Subcutaneous abdominal adipose tissue (tissue), 5 donors: Measurements from ENCODE around the gene DEPDC1B.
"Not testable (repeated sequence)": the region's sequence is repeated elsewhere in the genome, so short reads cannot be mapped to it uniquely, and the experiment has no call there.

ENCODE experiments used
- H3K27ac ChIP-seq: one replicate; pipeline ENCODE4 v1.7.0; 2013; ENCODE audit warnings: low read depth, mild to moderate bottlenecking, inconsistent platforms, low read length, moderate library complexity
- H3K27me3 ChIP-seq, 5 donors: one replicate each; pipeline ENCODE4 v1.7.0; 2013; ENCODE audit warnings: low read length in 5 of 5, inconsistent platforms in 1 of 5; ENCODE audit not compliant: control insufficient read depth in 5 of 5, insufficient read depth in 4 of 5
- H3K36me3 ChIP-seq, 5 donors: one replicate each; pipeline ENCODE4 v1.7.0; 2013; ENCODE audit warnings: low read length in 5 of 5; ENCODE audit not compliant: control insufficient read depth in 5 of 5, insufficient read depth in 5 of 5
- H3K4me1 ChIP-seq, 5 donors: one replicate each; pipeline ENCODE4 v1.7.0; 2013; ENCODE audit warnings: low read length in 5 of 5, mild to moderate bottlenecking in 3 of 5, moderate library complexity in 1 of 5; ENCODE audit not compliant: control insufficient read depth in 5 of 5, insufficient read depth in 5 of 5
- H3K4me3 ChIP-seq, 5 donors: one replicate each; pipeline ENCODE4 v1.7.0; 2013; ENCODE audit warnings: low read length in 5 of 5, low read depth in 1 of 5
- H3K9ac ChIP-seq, 5 donors: one replicate each; pipeline ENCODE4 v1.7.0; 2013; ENCODE audit warnings: low read length in 5 of 5, mild to moderate bottlenecking in 4 of 5, moderate library complexity in 3 of 5
- H3K9me3 ChIP-seq, 5 donors: one replicate each; pipeline ENCODE4 v1.7.0; 2013; ENCODE audit warnings: low read length in 5 of 5; ENCODE audit not compliant: control insufficient read depth in 5 of 5
- donor health status: healthy.
- donor health status: healthy.
- donor health status: healthy.
- donor health status: healthy.
- donor health status: healthy.

DEPDC1B gene

GRCh38 chr5:60630179-60630578 is 69.8 kb downstream of the DEPDC1B start:
- Histone ChIP-seq H3K9me3 (no peaks in the 10 kb centered on the region), H3K36me3 (no peaks in the 10 kb centered on the region)

GRCh38 chr5:60624875-60625274 is 75.1 kb downstream of the DEPDC1B start:
- not testable (repeated sequence) for H3K9ac ChIP-seq, H3K36me3 ChIP-seq, H3K27ac ChIP-seq, H3K9me3 ChIP-seq, H3K27me3 ChIP-seq, H3K4me1 ChIP-seq, H3K4me3 ChIP-seq

More at GRCh38 chr5:60630179-60630578, 69.8 kb downstream of the DEPDC1B start:
- Histone ChIP-seq H3K4me3 (no peak overlapping the region), H3K9ac (no peak overlapping the region), H3K27me3 (no peaks in the 10 kb centered on the region), H3K4me1 (no peaks in the 10 kb centered on the region), H3K27ac (no peak overlapping the region)

GRCh38 chr5:60620752-60621151 is 79.2 kb downstream of the DEPDC1B start:
- H3K27ac ChIP-seq, H3K27me3 ChIP-seq, H3K36me3 ChIP-seq, H3K9ac ChIP-seq, H3K4me3 ChIP-seq, H3K4me1 ChIP-seq, H3K9me3 ChIP-seq: not testable (repeated sequence)

- no peak overlapping the region for H3K9ac ChIP-seq
- no peak overlapping the region for H3K27ac ChIP-seq
- no peaks in the 10 kb centered on the region for H3K27me3 ChIP-seq
- H3K9me3 ChIP-seq = peaks cover 0 to 4% (median 0%) of the 10 kb centered on the region in 5 donors
- no peaks in the 10 kb centered on the region for H3K4me1 ChIP-seq
- no peaks in the 10 kb centered on the region for H3K36me3 ChIP-seq
- no peak overlapping the region for H3K4me3 ChIP-seq
Measured at GRCh38 chr5:60613826-60614225, 86.1 kb downstream of the DEPDC1B start.

- no peaks in the 10 kb centered on the region for H3K4me1 ChIP-seq
- no peaks in the 10 kb centered on the region for H3K27me3 ChIP-seq
- H3K36me3 ChIP-seq = no peaks in the 10 kb centered on the region
Measured at GRCh38 chr5:60611099-60611740, 88.7 kb downstream of the DEPDC1B start.

GRCh38 chr5:60604771-60605170 is 95.2 kb downstream of the DEPDC1B start:
- Histone ChIP-seq H3K9me3 (no peaks in the 10 kb centered on the region), H3K4me1 (no peaks in the 10 kb centered on the region), H3K4me3 (no peak overlapping the region), H3K27me3 (no peaks in the 10 kb centered on the region), H3K9ac (no peak overlapping the region), H3K27ac (no peak overlapping the region), H3K36me3 (no peaks in the 10 kb centered on the region)

More at GRCh38 chr5:60611099-60611740, 88.7 kb downstream of the DEPDC1B start:
- Histone ChIP-seq H3K4me3 (no peak overlapping the region), H3K9ac (no peak overlapping the region), H3K9me3 (peaks cover 0 to 4% (median 0%) of the 10 kb centered on the region in 5 donors), H3K27ac (no peak overlapping the region)

GRCh38 chr5:60598424-60598823 is 101.5 kb downstream of the DEPDC1B start:
- Histone ChIP-seq H3K4me3 (no peak overlapping the region), H3K36me3 (no peaks in the 10 kb centered on the region), H3K27ac (no peak overlapping the region)

GRCh38 chr5:60597572-60598320 is 102.2 kb downstream of the DEPDC1B start:
- no peaks in the 10 kb centered on the region for H3K9me3 ChIP-seq
- H3K27ac ChIP-seq = no peak overlapping the region
- H3K36me3 ChIP-seq = no peaks in the 10 kb centered on the region
- no peak overlapping the region for H3K9ac ChIP-seq
- H3K4me3 ChIP-seq = no peak overlapping the region
- no peaks in the 10 kb centered on the region for H3K27me3 ChIP-seq
- no peaks in the 10 kb centered on the region for H3K4me1 ChIP-seq

More at GRCh38 chr5:60598424-60598823, 101.5 kb downstream of the DEPDC1B start:
- H3K4me1 ChIP-seq = no peaks in the 10 kb centered on the region
- no peaks in the 10 kb centered on the region for H3K27me3 ChIP-seq
- H3K9ac ChIP-seq = no peak overlapping the region
- H3K9me3 ChIP-seq = no peaks in the 10 kb centered on the region

GRCh38 chr5:60594715-60595477 is 105.1 kb downstream of the DEPDC1B start:
- H3K4me1 ChIP-seq = no peaks in the 10 kb centered on the region
- no peak overlapping the region for H3K27ac ChIP-seq
- no peaks in the 10 kb centered on the region for H3K9me3 ChIP-seq
- no peaks in the 10 kb centered on the region for H3K36me3 ChIP-seq
- H3K27me3 ChIP-seq = no peaks in the 10 kb centered on the region
- H3K9ac ChIP-seq = no peak overlapping the region
- no peak overlapping the region for H3K4me3 ChIP-seq

- no peaks in the 10 kb centered on the region for H3K4me1 ChIP-seq
- H3K27ac ChIP-seq = no peak overlapping the region
- no peaks in the 10 kb centered on the region for H3K9me3 ChIP-seq
- no peaks in the 10 kb centered on the region for H3K36me3 ChIP-seq
- no peak overlapping the region for H3K4me3 ChIP-seq
- H3K9ac ChIP-seq = no peak overlapping the region
- H3K27me3 ChIP-seq = no peaks in the 10 kb centered on the region
Measured at GRCh38 chr5:60590172-60590571, 109.8 kb downstream of the DEPDC1B start.
